NCI-H146 treated with DMSO at 0.1 percent for 48 hours (cell line): ENCODE data around the gene CHID1.

Source experiments
- DNase-seq: peaks from one replicate; lab custom pipeline; 2025; ENCODE audit not compliant: unreplicated experiment; lab: John Stamatoyannopoulos, UW

The CHID1 gene

DNA sequence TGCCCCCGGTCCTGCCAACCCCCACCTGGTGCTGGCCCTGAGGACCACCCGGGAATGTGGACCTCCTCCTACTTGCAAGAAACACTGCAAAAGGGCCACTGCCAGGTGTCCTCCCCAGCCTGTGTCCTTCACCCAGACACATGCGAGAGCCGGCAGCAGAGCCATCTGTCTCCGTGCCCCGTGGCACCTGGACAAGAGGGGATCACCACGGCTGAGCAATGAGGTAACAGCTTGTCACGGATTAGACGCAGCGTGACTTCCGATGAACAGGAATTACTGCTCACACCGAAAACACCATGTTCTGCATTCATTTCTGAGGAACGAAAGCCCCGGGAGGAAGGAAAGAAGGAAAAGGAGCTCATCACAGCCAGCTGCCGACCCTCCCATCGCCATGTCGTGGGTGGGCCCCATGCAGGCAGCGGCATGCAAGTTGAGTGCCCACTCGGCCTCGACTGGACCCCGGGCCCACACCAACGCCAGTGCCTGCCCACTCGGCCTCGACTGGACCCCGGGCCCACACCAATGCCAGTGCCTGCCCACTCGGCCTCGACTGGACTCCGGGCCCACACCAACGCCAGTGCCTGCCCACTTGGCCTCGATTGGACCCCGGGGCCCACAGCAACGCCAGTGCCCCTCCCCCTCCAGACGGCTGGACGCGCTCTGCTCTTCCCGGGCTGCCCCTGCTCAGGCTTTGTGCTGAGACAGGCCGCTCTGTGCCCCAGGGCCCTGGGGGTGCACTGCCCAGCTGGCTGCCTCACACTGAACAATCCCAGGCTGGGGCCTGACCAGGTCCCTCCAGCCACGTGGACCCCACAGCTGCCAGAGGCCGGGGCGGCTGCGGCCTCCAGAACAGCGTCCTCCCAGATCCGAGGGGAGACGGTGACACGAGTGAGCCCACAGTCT is 22.0 kb downstream of the CHID1 start:
- no peak for DNase-seq

DNA sequence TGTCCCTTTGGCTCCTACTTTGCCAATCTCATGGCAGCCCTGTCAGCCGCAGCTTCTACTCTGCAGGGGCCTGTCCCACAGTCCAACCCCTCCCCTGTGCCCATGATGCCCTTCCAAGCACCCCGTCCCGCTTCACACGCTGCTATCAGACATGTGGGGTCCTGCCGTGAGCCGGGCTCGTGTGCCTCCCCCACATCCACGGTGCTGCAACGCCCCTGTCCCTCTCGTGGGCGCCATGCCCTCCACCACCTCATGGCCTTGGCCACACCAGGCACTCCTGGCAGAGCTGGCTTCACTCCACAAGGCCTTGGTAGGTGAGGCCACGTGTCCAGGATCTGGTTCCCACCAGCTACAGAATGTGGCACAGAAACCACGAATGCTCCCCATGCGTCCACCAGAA is 23.0 kb downstream of the CHID1 start:
- DNase-seq = no peak

DNA sequence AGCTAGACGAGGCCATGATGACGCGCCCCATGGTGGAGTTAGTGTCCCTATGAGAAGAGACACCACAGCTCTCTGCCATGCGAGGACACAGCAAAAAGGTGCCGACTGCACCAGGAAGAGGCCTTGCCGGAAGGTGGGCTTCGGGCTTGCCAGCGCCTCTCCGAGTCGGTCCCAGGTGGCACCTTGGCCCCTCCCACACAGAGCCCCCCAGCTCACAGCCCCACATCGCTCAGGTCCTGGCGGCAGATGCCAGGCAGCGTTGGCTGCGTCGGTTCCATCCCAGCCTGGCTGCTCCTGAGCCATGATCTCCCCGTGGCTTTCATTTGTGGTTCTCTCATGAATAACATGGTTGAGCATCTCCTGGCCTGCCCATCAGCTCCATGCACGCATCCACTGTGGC is 24.0 kb downstream of the CHID1 start:
- no peak for DNase-seq

DNA sequence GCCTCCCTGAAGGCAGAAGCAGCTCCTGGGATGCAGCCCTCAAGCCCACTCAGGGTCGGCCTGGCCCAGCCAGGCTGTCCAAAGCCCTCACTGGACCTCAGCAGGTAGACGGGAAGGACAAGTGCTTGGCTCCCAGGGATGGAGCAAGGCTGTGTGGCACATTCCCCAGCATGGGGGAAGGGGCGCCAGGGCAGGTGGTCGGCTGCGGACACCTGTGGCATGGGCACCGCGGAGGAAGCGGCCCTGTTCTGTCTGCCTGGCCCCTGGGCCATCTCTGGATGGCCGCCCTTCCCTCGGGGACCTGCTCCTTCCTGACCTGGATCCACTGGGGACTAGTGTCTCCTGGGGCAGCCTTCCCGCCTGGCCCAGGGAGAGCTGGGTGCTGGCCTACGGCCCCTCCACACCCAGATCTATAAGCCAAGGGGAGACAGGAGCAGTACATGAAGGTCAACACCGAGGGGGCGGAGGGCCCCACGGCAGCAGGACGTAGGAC is 26.0 kb downstream of the CHID1 start:
- no peak for DNase-seq

DNA sequence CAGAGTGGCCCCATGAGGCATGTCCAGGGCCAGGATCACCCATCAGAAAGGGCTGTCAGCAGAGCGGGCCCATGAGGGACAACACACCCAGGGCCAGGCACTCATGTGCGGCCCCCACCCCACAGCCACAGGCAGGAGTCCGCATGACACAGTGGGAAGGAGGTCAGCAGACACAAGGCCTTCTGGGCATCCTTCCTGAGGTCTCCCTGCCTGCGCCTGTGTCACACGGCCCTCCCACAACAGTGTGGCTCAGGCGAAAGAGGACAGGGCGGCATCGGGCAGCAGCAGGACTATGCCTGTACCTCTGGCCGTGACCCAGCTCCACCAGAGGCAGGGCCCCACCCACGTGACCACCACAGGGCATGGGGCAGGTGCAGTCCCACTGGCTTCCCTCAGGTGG is 27.1 kb downstream of the CHID1 start:
- DNase-seq = no peak

DNA sequence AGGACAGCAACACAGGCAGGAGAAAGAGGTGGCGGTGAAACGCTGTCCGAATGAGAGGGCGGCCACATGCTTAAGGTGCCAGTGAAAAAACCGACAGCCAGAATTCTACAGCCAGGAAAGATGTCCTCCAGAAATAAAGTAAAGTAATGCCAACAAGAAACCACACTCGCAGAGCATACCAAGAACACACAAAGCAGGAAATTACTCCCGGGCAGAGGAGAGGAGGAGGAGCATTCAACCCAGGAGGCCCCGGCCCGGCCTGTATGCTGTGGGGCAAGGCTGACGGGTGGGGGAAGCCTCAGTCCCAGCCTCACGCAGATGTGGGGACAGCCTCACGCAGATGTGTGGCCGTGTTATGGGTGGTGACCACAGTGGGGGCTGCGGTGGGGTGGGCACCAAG is 28.0 kb downstream of the CHID1 start:
- DNase-seq = no peak

DNA sequence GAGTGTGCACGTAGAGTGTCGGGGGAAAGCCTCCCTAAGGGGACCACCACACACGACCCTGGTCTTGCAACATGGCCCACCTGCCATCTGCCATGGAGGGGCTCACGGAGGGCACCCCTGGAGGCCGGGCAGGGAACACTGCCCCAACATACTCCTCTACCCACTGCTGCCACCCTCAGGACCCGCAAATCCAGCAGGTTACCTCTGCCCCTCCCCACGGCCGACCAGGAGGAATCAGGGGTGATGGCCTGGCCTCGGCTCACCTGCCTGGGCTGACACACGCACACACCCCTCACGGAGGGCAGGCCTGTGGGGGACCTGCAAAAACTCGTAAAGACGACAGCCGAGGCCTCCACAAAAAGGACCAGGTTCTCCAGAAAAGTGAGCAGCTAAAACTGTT is 30.2 kb downstream of the CHID1 start:
- no peak for DNase-seq

DNA sequence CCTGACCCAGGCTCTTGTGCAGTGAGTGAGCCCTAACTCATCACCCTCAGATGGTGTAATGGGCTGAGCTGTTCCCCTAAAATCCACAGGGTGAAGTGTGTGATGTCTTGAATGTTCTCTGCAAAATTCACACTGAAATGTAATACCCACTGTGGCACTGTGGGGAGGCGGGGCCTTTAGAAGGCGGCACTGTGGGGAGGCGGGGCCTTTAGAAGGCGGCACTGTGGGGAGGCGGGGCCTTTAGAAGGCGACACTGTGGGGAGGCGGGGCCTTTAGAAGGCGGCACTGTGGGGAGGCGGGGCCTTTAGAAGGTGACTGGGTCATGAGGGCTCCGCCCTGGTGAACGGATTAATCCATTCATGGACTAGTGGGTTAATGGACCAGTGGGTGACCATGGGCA is 33.0 kb downstream of the CHID1 start:
- DNase-seq = no peak

DNA sequence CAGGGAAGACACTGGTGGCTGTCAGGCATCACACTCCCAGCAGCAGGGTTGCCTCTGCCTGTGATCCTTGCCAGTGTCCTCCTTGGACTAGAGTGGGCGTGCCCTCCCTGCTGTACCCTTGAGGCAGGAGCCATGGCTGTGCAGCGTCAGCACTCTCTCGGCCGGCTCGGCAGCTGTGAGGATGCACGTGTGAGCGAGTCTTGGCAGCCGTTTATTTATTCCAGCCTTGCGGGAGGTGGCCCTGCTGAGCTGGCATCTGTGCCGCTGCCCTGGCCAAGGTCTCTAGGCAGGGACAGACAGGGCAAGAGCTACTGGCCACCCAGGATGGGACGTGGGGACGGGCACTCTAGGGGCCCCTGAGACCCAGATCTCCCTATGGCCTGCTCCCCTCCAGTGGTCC is 34.1 kb downstream of the CHID1 start:
- DNase-seq = no peak

DNA sequence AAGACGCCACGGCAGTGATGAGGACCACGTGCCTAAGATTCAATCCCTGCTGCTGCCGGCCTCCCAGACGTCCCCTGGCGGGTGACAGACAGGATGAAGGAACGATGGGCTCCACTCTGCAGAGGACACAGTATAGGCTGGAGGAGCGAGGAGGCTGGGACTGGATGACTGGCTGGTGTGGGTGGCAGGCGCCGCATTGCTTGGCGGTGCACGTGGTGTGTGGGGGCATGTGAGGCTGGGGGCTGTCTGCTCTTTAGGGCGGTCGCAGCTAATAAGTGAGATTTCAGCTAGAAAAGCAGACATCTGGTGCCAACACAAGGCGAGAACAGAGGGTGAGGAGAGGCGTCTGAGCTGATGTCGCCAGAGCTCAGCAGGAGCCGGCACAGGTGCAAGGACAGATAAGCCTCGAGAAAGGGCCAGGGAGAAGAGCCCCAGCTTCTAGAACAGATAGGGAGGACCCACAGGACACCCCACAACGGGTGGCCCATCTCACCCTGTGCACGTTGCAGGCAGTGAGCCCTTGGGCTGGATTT is 34.8 kb downstream of the CHID1 start:
- no peak for DNase-seq

DNA sequence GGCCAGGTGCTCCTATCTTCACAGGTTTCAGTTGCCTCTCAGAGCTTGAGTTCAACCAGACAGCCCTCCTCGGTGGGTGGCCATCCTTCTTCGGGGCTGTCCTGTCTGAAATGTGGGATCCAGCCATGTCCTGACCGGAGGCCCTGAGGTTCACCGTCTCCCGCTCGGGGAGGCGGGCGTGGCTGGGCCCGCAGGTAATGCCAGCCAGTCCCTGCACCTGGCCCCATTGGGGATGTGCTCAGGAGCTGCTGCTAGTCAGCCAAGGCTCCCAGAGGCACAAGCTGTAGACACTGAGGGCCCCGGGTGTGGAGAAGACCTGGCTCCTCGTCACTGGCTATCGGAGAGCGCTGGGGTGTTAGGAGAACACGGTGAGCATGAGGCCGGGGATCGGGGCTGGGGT is 35.4 kb downstream of the CHID1 start:
- no peak for DNase-seq

DNA sequence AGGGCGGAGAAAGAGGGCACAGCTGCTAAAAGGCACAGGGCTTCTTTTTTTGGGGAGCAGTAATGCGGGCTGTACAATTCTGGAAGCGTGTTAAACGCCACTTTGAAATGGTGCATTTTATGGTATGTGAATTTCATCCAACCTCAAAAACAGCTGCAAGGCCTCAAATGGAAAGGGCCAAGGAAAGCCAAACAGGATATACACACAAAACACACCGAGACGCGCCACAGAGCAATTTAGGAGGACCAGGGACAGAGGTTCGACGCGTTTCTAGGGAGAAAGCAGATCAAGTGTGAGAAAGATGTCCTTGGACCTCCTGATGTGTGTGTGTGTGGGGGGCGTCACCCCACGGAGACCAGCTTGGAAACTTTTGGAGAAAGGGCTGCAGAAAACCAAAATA is 36.9 kb downstream of the CHID1 start:
- DNase-seq = no peak

DNA sequence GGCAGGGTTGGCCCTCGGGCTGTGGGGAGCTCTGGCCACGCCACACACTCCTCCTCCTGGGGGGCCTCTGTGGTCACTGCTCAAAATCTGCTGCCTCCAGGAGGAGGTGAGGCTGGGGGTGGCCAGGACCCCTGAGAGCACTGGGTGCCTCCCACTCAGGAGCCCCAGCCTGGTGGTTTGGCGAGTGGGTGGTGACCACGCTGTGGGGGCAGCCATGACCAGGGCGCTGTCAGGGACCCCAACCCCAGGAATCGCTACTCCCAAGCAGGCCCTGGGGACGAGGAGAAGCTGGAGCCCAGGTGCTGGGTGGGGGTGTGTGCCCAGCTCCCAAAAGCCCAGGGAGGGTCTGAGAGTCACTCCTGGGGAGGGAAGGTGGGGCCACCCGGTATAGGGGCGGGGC is 37.8 kb downstream of the CHID1 start:
- DNase-seq = no peak

DNA sequence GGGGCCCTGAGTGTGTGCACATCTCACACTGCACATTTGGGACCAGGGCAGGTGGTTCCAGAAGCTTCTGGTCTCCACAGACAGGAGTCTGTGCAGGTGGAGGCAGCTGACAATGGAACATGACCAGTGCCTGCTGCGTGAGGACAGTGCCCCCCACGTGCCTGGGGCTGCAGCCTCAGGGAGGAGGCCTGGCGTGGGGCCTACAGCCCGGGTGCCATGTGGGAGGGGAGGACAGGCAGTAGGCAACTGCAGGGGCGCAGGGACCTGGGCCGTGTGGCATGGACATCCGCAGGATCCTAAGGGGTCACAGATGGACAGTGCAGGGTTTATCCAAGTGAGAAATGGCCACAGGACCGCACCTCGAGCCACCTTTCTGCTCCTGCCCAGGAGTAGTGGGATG is 39.1 kb downstream of the CHID1 start:
- no peak for DNase-seq

DNA sequence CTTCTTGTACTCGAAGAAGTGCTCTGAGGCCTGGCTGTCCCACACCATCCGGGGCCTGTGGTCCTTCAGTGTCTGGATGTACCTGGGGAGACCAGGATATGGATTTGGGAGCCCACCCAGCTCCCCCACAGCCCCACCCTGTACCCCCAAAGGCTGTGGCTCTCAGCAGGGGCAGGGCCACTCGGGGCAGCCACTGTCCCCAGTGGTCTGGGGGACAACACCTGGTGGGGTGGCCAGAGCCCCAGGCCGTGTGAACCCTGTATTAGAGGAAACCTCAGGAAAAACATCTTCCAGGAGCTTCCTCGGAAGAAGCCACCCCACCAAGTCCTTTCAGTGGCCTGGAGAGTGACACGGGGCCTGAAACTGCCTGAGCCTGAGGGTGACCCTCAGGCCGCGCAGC is 40.2 kb downstream of the CHID1 start:
- no peak for DNase-seq

DNA sequence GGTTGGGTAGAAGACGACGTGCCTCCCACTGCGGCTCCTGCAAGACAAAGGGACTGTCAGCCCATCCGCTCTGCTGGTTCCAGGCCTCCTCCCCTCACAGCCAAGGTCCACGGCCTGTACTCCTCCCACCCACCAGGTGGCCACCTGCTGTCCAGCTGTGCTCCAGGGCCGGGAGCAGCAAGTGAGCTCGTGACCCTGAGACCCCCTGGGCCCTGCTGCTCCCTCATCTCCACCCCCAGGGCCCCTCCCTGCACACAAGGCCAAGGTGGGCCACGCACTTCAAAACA is 40.5 kb downstream of the CHID1 start:
- no peak for DNase-seq

DNA sequence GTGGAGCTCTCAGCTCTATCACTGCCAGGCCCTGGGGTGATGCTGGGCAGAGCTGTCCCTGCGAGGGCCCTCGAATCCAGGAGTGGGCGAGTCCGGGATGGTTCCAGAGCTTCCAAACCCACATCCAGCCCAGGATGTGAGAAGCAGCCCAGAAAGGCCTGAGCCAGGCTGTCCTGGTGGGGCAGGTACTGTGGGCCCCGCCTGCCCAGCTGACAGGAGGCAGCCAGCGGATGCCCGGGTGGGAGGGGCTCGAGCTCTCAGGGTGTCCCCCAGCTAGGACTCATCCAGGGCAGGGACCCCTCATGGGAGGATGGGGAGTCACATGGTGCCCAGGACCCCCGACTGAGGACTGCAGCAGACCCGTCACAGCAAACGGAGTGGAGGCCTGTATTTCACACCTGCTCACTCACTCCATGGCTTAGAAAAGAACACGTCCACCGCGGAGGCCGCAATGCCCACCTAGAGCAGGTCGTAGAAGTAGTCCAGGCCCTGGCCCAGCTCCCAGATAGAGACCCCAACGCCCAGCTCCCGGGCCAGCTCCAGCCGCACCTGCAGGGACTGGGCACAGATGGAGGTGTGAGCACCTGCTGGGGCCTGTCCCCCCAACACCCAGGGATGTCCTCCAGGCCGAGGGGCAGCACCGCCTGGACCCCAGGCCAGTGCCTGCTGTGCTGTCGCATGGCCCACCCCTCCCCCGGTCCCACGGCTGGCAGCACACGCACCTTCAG is 41.0 kb downstream of the CHID1 start:
- no peak for DNase-seq

DNA sequence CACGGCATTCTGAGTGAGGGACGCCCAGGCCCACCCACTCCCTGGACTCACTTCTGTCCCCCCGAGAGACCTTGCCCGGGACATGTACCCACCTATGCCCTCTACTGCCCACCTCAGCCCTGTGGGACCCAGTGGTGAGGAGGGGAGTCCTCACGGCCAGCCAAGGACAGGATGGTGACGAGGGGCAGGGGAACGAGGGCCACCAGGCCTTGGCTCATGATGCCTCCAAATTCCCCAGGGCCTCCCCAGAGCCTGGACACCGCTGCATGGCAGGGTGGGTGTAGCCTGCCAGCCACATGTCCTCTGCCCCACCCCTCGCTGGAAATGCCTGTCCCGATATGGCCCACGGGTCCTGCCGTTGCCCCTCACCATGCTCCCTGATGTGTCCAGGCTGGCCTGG is 41.8 kb downstream of the CHID1 start:
- DNase-seq = no peak

DNA sequence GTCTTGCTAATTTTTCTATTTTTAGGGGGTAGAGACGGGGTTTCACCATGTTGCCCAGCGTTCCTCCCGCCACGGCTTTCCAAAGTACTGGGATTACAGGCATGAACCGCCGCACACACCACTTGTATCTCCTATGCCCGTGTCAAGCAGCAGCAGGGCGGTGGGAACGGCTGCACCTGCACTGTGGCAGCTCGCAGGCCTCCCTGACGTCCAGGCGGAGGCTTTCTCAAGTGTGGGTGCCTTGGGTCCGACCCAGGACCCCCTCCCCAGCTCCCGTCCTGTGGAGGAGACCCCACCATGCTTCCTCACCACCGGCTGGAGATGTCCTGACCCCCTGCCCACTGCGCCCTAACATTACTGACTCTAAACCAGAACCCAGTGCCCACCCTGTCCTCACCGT is 42.2 kb downstream of the CHID1 start:
- DNase-seq = no peak

DNA sequence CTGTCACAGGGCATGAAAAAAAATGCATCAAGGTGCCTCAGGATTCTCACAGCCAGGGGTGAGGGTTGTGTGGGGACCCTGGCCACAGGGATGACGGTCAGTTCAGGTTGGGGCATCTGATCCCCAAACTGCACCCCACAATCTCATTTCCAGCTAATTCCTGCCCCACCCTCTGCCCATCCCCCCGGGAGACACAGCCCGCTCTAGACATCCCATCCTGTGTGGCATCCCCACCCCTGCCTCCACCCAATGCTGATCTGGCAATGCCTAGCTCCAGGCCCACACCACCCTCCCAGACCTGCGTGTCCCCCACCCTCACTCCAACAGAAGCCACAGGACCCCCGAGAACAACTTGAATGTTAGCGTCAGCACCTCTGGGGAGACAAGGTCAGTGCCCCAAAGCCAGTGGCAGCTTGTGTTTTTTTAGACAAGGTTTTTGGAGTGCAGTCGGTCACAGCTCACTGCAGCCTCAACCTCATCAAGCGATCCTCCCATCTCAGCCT is 42.7 kb downstream of the CHID1 start:
- no peak for DNase-seq

DNA sequence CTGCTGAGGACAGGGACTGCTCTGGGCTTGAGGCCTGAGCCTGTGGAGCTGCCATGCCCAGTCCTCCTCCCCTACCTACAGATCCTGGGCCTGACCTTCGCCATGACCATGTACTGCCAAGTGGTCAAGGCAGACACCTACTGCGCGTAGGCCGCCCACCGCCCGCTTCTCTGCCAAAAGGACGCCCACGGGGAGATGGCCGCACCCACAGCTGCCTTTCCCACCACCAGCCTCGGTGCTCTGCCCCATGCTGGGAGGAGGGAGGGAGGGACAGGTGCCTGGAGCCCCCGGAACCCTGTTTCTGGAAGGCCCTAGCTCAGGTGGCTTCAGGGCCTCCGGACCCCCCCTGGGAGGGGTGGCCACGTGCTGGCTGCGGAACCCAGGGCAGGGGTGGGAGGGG is 44.1 kb downstream of the CHID1 start:
- no peak for DNase-seq
